Activated CD8-positive, alpha-beta memory T cell treated with anti-CD3 and anti-CD28 coated beads for 36 hours (primary cell): Measurements from ENCODE around the gene CCNF. TPM values are rescaled to one million over a fixed set of nuclear protein-coding genes. Genes with fewer than 3 reads are reported as not detected.

Experiments used
- CTCF ChIA-PET: fragments of 350-600 bp; sonication (Branson Sonifier 250); formaldehyde crosslinking; loops from one replicate; lab custom pipeline; 2021; ENCODE audit warnings: antibody characterized with exemption; lab: Charles Lee
- POLR2A ChIA-PET: fragments of 350-600 bp; sonication (Branson Sonifier 250); formaldehyde crosslinking; loops from one replicate; lab custom pipeline; 2021; ENCODE audit warnings: antibody characterized with exemption; lab: Charles Lee
- total RNA-seq, 2 experiments: library from RNA; stranded (reverse); gene quantifications; one replicate each; pipeline ENCODE4 v1.2.3, GENCODE V29; 2021

CCNF gene
- total RNA-seq, 2 experiments from 2014 or later, result 36.5 to 38.7 TPM

DNA sequence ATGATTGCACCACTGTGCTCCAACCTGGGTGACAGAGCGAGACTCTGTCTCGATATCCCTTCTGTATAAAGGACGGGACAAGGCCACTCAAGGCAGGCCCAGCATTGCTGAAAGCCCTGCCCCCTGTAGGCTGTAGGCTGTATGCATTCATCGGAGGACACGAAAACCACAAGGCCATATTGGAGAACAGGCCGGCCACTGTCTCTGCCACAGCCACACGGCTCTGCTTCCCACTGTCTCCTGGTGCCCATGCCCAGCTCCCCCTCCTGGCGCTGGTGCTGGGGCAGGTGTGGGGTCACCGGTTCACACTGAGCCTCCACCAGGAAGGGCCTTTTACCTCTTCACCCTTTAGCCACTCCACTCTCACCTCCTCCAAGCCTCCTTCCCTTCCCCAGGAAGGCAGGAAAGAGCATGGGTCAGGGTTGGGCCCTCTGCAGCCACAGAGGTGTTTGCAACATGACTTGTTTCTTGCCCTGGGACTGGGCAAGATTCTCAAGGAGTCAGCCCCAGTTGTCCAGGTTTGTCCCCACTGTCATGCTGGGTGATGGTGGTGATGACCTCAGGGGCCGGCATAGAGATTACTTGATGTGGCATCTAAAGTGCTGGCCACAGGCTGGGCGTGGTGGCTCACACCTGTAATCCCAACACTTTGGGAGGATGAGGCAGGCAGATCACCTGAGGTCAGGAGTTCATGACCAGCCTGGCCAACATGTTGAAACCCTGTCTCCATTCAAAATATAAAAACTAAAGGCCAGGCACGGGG, 36.6 kb downstream of the CCNF start:
- ChIA-PET CTCF (no interaction called here), POLR2A (no interaction called here)

DNA sequence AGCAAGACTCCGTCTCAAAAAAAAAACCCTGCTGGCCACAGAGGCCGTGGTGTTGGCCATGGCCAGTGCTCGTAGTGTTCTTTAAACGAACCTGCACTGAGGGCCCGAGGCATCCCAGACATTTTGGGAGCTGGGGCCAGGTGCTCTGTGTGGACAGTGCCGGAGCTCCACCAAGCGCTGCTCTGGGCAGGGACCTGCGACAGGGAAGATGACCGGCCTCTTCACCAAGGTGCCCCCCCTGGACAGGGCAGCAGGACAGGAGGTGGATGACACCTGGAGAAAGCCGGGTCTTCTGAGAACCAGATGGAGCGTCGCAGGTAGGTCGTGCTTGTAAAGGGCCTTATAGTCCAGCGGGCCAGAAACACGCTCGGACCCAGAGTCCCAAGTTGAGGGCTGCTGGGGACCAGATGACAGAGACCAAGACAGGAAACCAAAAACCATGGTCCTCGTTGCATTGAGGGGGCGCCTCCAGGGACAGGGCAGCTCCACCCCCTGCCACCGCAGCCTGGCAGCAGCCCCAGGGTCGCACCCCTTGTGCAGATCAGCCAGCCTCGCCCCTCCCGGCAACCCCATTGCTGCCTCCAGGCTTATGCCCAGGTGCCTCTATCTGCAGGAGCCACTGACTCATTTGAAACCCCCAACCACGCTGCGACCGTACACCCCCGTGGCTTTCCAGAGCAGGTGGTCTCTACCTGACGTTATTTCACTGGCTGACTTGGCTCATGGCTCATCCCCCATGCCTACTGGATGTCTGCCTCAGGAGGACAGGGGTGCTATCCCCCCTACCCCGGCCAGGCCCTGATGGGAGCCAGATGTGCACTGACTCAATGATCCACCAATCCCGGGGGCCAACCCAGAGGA, 37.6 kb downstream of the CCNF start:
- ChIA-PET POLR2A (no interaction called here), CTCF (interaction anchor here (1.0 kb wide), 1 partner anchor 34 kb away, joined by 3 read pairs; no protein-coding TSS in a partner anchor)

DNA sequence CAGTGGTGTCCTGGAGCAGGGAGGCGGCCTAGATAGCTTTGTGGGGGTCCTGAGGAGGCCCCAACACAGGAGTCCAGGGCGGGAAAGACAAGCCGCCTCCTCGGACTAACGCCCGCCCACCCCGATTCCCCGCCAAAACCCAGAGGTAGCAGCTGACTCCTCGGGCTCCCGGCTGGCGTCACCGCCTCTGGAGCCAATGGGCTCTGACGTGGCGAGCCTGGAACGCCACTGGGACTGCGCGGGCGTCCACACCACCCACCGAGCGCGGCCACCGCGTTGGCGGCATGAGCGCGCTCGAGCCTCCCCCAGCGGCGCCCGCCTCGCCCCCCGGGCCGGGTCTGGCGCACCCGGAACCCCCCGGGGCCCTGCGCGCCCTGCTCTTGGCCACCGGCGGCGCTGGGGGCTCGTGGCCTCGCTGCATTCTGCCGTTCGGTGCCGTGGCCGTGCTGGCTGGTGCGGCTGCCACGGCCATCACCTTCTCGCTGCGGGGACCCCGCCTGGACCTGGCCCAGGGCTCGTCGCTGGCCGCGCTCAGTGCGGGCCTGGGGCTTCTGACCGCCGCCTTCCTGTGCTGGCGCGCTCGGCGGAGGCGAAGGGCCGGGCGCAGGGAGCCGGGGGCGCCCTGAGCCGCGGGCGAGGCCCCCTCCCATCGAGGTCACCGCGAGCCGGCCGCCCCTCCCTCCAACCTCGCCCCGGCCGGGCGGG, 38.4 kb downstream of the CCNF start:
- ChIA-PET CTCF (interaction anchor here (0.7 to 1.0 kb wide), 3 partner anchors 34 to 1835 kb away, joined by 3 to 4 read pairs (median 3); no protein-coding TSS in a partner anchor), POLR2A (interaction anchor here (1.2 kb wide), 1 partner anchor 46 kb away, joined by 5 read pairs; the partner anchor contains the start of gene ATP6V0C)

DNA sequence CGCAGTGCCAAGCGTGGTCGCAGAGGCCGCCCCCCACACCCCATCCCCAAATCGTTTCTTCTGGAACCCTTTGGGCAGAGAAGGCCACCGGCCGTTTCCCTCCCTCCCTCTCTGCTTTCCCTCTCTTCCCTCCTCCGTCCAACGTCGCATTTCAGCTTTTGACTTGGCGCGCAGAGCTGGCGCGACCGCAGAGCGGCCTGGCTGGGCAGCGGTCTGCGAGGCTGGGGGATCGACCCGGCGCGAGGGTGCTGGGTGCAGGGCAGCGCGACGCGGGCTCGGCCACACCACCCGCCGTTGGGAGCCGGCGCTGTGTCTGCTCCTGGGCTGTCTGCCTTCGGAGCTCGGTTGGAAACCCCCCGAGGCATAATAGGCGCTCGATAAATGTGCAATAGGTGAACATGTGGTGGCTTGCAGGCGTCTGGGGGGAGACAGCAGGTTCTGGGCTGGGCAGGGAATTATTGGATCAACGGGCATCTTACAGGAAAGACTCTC, 39.0 kb downstream of the CCNF start:
- ChIA-PET POLR2A (interaction anchor here (1.2 to 1.3 kb wide), 2 partner anchors 8 to 45 kb away, joined by 5 to 6 read pairs; partner anchors contain the start of genes ATP6V0C and TEDC2), CTCF (interaction anchor here (0.7 to 1.0 kb wide), 3 partner anchors 8 to 1836 kb away, joined by 3 to 4 read pairs (median 3); partner anchors contain the start of gene TEDC2)

DNA sequence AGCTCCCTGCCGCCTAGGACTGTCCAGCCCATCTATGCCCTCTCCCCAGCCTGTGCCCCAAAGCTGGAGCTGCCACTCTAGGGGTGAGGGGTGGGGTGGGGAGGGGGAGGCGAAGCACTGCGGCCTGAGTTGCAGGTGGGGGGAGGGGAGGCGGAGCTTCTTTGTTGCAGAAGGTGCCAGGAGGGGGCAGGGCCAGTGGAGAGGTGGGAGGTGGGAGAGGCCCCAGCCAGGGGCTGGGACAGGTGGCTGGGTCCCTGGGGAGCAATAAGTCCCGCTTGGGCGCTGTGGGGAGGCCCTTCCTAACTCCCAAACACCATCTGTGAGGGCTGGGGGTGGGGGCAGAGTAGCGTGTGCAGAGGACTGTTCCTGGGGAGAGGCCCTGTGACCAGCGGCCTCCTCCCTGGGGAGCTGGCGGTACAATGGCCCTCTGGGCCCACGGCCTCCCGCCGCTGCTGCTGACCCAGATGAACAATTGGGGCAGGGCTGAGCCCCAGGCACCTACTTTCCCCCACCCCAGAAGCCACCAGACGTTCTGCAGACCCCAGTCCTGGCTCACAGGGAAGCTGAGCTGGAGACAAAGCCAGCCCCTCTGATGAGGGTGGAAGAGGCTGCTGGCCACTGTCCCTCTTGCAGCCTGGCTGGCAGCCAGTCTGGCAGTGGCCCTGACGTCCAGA, 39.6 kb downstream of the CCNF start:
- ChIA-PET POLR2A (interaction anchor here (0.6 to 1.3 kb wide), 3 partner anchors 9 to 316 kb away, joined by 3 to 6 read pairs (median 5); partner anchors contain the start of genes ATP6V0C and TEDC2), CTCF (interaction anchor here (0.7 to 1.0 kb wide), 3 partner anchors 9 to 1836 kb away, joined by 3 to 4 read pairs (median 3); partner anchors contain the start of gene TEDC2)

DNA sequence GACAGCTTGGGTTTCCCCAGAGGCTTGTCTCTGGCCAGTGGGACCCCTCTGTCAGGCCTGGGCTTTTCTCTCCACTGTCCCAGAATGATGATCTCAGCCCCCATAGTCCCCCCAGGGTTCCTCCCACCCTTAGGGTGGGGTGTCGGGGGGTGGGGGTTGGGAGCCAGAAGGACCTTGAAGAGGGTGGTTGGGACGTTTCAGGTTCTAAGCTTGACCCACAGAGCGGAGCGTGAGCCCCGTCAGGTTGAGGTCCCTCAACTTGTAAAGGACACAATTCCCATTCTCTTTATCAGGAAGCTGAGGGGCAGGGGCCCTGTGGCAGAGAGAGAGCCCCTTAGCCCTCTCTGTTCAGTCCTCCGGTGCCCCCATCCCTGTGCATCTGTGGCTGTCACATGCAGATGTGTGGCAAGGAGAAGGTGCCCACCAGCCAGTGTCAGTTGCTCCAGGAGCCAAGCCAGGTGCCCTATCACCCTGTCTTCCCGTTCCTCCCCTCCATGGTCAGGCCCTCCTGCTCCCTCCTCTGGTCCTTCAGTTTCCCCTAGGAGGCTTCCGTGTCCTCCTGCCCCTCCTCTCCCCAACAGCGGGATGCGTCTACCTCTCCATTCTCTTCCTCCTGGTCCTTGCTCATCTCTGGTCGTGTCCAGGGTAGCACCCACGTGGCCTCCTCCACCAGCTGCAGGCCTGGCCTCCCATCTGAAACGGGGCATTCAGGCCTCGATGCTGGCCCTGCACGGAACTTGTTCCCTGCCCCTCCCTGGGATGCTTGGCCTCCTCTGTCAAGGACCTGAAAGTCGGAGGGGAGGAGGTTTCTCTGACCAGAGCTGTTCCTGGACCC, 40.4 kb downstream of the CCNF start:
- ChIA-PET CTCF (interaction anchor here (0.8 to 1.6 kb wide), 4 partner anchors 10 to 129 kb away, joined by 3 to 4 read pairs (median 4); partner anchors contain the start of genes ABCA3 and TEDC2), POLR2A (interaction anchor here (0.6 to 1.3 kb wide), 2 partner anchors 10 to 315 kb away, joined by 3 to 6 read pairs; partner anchors contain the start of gene TEDC2)

- ChIA-PET CTCF (interaction anchor here (0.8 to 1.6 kb wide), 3 partner anchors 31 to 130 kb away, joined by 4 read pairs; partner anchors contain the start of gene ABCA3), POLR2A (no interaction called here)
These were observed 41.0 kb downstream of the CCNF start for GRCh38 chr16:2470234-2470601.

GRCh38 chr16:2470603-2471015, 41.4 kb downstream of the CCNF start:
- ChIA-PET POLR2A (interaction anchor here (0.7 kb wide), 1 partner anchor 11 kb away, joined by 3 read pairs; the partner anchor contains the start of gene TEDC2), CTCF (interaction anchor here (0.8 to 1.6 kb wide), 3 partner anchors 30 to 130 kb away, joined by 4 read pairs; partner anchors contain the start of gene ABCA3)

DNA sequence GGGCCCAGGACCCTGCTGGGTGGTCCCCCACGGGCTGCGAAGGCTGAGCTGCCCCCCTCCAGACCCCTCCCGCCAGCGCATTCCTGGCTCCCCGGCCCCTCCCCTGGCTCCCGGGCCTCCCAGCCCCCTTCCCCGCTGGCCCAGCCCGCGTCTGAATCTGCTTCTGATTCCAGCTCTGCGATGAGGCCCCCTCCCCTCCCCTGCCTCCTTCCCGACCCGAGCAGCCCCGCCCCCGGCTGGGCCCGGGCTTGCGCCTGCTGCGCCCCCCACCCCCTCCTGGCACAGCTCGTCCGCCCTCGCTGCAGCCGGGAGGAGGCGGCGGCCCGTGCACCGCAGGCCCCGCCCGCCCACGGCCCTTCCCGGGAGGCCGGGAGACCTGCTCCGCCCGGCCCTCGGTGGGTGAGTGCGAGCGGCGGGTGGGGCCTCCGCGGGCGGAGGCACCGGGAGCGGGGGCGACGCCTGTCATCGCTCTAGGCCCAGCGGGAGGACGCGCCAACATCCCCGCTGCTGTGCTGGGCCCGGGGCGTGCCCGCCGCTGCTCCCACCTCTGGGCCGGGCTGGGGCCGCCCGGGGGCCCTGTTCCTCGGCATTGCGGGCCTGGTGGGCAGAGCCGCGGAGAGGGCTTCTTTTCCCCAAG, 41.9 kb downstream of the CCNF start, which contains the start of gene NTN3:
Gene NTN3, plus strand, starts transcription at position 282 of the 637 bp plus-strand sequence. CDS start 405 bp downstream, outside the sequence.
- ChIA-PET POLR2A (interaction anchor here (0.7 kb wide), 1 partner anchor 11 kb away, joined by 3 read pairs; the partner anchor contains the start of gene TEDC2), CTCF (interaction anchor here (1.1 to 1.6 kb wide), 2 partner anchors 40 to 131 kb away, joined by 4 read pairs; partner anchors contain the start of gene ABCA3)

GRCh38 chr16:2471653-2472487, 42.6 kb downstream of the CCNF start:
- ChIA-PET CTCF (no interaction called here), POLR2A (interaction anchor here (0.5 kb wide), 1 partner anchor 63 kb away, joined by 5 read pairs; no protein-coding TSS in a partner anchor)

- CTCF ChIA-PET, result no interaction called here
- POLR2A ChIA-PET, result interaction anchor here (0.5 kb wide), 1 partner anchor 62 kb away, joined by 5 read pairs; no protein-coding TSS in a partner anchor
These were observed 43.2 kb downstream of the CCNF start for GRCh38 chr16:2472488-2472864.

DNA sequence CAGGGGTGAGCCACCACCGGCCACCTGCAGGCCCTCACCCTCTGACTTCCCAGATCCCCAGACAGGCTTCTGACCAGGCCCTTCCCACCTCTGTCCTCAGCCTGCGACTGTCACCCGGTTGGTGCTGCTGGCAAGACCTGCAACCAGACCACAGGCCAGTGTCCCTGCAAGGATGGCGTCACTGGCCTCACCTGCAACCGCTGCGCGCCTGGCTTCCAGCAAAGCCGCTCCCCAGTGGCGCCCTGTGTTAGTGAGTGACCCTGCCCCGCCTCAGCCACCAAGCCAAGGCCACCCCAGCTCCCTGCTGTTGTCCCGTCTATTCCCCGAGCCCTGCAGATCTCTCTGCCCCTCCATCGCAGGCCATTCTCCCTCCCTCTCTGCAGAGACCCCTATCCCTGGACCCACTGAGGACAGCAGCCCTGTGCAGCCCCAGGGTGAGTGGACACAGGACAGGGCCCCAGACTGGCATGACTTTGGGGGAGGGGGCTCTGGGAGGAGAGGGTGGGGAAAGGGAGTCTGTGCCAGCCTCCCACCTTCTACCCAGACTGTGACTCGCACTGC, 43.7 kb downstream of the CCNF start:
- CTCF ChIA-PET, result interaction anchor here (1.1 kb wide), 1 partner anchor 43 kb away, joined by 3 read pairs; no protein-coding TSS in a partner anchor
- POLR2A ChIA-PET, result interaction anchor here (0.5 kb wide), 1 partner anchor 68 kb away, joined by 5 read pairs; no protein-coding TSS in a partner anchor

- ChIA-PET CTCF (interaction anchor here (1.1 kb wide), 1 partner anchor 42 kb away, joined by 3 read pairs; no protein-coding TSS in a partner anchor), POLR2A (interaction anchor here (0.5 to 1.9 kb wide), 3 partner anchors 14 to 69 kb away, joined by 4 to 8 read pairs (median 5); partner anchors contain the start of gene TEDC2)
These were observed 44.2 kb downstream of the CCNF start for GRCh38 chr16:2473446-2473926.
